Measurements from ENCODE around the gene CYSTM1.

DNA sequence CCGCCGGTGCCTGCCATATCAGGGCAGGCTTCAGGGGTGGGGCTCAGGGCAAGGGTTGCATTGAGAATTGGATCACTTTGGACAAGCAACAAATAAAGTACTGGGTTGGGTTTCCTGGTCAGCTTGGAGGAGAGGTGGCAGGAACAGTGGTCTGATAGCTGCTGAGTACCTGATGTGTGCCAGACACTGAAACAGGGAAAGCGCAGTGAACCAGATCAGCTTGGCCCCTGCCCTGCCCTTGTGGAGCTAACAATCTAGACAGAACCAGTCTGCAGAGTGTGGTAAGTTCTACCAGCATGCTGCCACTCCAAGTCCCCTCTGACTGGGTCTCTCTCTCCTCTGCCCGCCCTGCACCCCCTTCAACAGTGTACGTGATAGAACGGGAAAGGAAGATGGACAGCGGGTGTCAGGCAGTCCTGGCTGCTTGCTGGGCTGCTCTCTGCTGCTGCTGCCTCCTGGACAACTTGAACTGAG, 53.4 kb downstream of the CYSTM1 start:
- TF ChIP-seq, protein P1, sequence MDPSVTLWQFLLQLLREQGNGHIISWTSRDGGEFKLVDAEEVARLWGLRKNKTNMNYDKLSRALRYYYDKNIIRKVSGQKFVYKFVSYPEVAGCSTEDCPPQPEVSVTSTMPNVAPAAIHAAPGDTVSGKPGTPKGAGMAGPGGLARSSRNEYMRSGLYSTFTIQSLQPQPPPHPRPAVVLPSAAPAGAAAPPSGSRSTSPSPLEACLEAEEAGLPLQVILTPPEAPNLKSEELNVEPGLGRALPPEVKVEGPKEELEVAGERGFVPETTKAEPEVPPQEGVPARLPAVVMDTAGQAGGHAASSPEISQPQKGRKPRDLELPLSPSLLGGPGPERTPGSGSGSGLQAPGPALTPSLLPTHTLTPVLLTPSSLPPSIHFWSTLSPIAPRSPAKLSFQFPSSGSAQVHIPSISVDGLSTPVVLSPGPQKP (IDR thresholded peaks at IDR 0.05; ENCODE audit: low read depth, low read length): no peak
- no peak for TF ChIP-seq FOSL2 (IDR thresholded peaks at IDR 0.05)
- TF ChIP-seq FOSL2 (CRISPR knock-in tag; IDR thresholded peaks at IDR 0.05): no peak
- TF ChIP-seq POLR2AphosphoS2 (conservative IDR thresholded peaks at IDR 0.05; ENCODE audit: low read length): no peak
- TF ChIP-seq, protein P2, sequence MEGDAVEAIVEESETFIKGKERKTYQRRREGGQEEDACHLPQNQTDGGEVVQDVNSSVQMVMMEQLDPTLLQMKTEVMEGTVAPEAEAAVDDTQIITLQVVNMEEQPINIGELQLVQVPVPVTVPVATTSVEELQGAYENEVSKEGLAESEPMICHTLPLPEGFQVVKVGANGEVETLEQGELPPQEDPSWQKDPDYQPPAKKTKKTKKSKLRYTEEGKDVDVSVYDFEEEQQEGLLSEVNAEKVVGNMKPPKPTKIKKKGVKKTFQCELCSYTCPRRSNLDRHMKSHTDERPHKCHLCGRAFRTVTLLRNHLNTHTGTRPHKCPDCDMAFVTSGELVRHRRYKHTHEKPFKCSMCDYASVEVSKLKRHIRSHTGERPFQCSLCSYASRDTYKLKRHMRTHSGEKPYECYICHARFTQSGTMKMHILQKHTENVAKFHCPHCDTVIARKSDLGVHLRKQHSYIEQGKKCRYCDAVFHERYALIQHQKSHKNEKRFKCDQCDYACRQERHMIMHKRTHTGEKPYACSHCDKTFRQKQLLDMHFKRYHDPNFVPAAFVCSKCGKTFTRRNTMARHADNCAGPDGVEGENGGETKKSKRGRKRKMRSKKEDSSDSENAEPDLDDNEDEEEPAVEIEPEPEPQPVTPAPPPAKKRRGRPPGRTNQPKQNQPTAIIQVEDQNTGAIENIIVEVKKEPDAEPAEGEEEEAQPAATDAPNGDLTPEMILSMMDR (IDR thresholded peaks at IDR 0.05): no peak
- TF ChIP-seq, protein P3, sequence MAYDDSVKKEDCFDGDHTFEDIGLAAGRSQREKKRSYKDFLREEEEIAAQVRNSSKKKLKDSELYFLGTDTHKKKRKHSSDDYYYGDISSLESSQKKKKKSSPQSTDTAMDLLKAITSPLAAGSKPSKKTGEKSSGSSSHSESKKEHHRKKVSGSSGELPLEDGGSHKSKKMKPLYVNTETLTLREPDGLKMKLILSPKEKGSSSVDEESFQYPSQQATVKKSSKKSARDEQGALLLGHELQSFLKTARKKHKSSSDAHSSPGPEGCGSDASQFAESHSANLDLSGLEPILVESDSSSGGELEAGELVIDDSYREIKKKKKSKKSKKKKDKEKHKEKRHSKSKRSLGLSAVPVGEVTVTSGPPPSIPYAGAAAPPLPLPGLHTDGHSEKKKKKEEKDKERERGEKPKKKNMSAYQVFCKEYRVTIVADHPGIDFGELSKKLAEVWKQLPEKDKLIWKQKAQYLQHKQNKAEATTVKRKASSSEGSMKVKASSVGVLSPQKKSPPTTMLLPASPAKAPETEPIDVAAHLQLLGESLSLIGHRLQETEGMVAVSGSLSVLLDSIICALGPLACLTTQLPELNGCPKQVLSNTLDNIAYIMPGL (CRISPR knock-in tag; IDR thresholded peaks at IDR 0.05; ENCODE audit: borderline replicate concordance): no peak
- TF ChIP-seq CEBPB (IDR thresholded peaks at IDR 0.05): no peak
- TF ChIP-seq EHF (CRISPR knock-in tag; IDR thresholded peaks at IDR 0.05): no peak
- no peak for TF ChIP-seq SREBF2 (IDR thresholded peaks at IDR 0.05)
- TF ChIP-seq RAD21 (conservative IDR thresholded peaks at IDR 0.05 in 1 of 2, IDR thresholded peaks at IDR 0.05 in 1 of 2): no peak
- TF ChIP-seq FOSB (CRISPR knock-in tag; IDR thresholded peaks at IDR 0.05): no peak
- TF ChIP-seq BHLHE40 (IDR thresholded peaks at IDR 0.05; ENCODE audit: low read depth, low read length): no peak

All from A549 (cell line).